ENCODE measurements around the gene ADAM30.

DNA sequence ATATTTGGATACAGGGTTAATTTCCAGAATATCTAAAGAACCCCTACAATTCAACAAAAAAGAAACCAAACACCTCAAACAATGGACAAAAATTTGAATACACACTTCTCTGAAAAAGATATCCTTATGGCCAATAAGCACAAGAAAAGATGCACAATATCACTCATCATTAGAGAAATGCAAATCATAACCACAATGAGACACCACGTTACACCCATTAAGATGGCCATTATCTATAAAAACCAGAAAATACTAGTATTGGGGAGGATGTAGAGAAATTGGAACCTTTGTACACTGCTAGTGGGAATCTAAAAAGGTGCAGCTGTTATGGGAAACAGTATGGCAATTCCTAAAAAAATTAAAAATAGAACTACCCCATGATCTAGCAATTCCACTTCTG lies 4.9 kb downstream of the ADAM30 start:
- TF ChIP-seq POLR2AphosphoS5 (IDR thresholded peaks at IDR 0.05; ENCODE audit: borderline replicate concordance, low read depth, low read length) (no peak), EZH2 (IDR thresholded peaks at IDR 0.05) (no peak)

All from SK-N-MC (cell line).